WTC11 (cell line): Measurements from ENCODE around the gene RIN2.

Experiments
- CTCF ChIP-seq: fragments of 200-600 bp; IDR thresholded peaks from 2 replicates; pipeline ENCODE4 v1.8.0; 2022; ENCODE audit warnings: antibody characterized with exemption
- NFE2L1 ChIP-seq: sonication (generic); formaldehyde crosslinking; IDR thresholded peaks from 2 replicates; pipeline ENCODE4 v1.8.1; 2023; ENCODE audit warnings: missing genetic modification reagents
- TEAD4 ChIP-seq: sonication (generic); formaldehyde crosslinking; IDR thresholded peaks from 2 replicates; pipeline ENCODE4 v1.8.0; 2022; ENCODE audit warnings: mild to moderate bottlenecking, missing genetic modification reagents
- ZMAT4 ChIP-seq: fragments of 250-450 bp; sonication (Bioruptor Pico); IDR thresholded peaks from 2 replicates; pipeline ENCODE4 v1.9.0; 2021; ENCODE audit warnings: mild to moderate bottlenecking
- ZNF512 ChIP-seq: sonication (generic); formaldehyde crosslinking; IDR thresholded peaks from 2 replicates; pipeline ENCODE4 v1.8.1; 2022; ENCODE audit warnings: missing genetic modification reagents, borderline replicate concordance

GRCh38 chr20:19745106-19745505 is 13.0 kb upstream of the RIN2 start:
- TF ChIP-seq TEAD4 (CRISPR knock-in tag) (no peak), ZMAT4 (CRISPR knock-in tag) (no peak), NFE2L1 (CRISPR knock-in tag) (no peak), CTCF (no peak), ZNF512 (CRISPR knock-in tag) (no peak)
